ENCODE results near the gene FLT3.

DNA sequence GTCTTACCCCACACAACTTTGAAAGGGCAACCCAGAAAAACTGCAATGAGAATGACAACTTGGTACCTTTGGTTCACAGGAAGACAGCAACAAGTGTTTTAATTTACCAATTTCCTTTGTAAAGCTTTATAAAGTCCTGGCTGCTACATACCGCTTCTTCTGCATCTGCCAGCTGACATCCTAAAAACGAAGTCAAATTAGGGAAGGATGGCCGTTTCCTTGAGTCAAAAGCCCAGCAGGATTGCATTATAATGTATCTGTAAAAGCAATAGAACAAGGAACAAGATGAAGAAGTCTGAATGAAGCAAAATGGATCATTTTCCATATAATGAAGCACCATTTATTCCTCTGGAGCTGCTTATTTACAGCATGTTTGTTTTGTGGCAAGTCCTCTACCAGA, 86.1 kb downstream of the FLT3 start:
- TF ChIP-seq, protein P1, sequence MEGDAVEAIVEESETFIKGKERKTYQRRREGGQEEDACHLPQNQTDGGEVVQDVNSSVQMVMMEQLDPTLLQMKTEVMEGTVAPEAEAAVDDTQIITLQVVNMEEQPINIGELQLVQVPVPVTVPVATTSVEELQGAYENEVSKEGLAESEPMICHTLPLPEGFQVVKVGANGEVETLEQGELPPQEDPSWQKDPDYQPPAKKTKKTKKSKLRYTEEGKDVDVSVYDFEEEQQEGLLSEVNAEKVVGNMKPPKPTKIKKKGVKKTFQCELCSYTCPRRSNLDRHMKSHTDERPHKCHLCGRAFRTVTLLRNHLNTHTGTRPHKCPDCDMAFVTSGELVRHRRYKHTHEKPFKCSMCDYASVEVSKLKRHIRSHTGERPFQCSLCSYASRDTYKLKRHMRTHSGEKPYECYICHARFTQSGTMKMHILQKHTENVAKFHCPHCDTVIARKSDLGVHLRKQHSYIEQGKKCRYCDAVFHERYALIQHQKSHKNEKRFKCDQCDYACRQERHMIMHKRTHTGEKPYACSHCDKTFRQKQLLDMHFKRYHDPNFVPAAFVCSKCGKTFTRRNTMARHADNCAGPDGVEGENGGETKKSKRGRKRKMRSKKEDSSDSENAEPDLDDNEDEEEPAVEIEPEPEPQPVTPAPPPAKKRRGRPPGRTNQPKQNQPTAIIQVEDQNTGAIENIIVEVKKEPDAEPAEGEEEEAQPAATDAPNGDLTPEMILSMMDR (IDR thresholded peaks at IDR 0.05), result no peak
- no peak for TF ChIP-seq POLR2A (IDR thresholded peaks at IDR 0.05)
